ENCODE measurements around the gene ECHS1.

The ECHS1 gene

GRCh38 chr10:133353988-133354605, 19.1 kb downstream of the ECHS1 start (continued):
- TF ChIP-seq TSHZ1 (tag by site-specific recombination; IDR thresholded peaks at IDR 0.05; ENCODE audit: borderline replicate concordance) (no peak), ZNF350 (tag by site-specific recombination; IDR thresholded peaks at IDR 0.05) (no peak), OVOL3 (tag by site-specific recombination; IDR thresholded peaks at IDR 0.05) (no peak), ZNF785 (tag by site-specific recombination; IDR thresholded peaks at IDR 0.05) (no peak), ZBTB17 (tag by site-specific recombination; IDR thresholded peaks at IDR 0.05) (no peak), ZNF623 (tag by site-specific recombination; IDR thresholded peaks at IDR 0.05) (no peak)

- H3K27ac ChIP-seq (ENCODE audit: extremely low read depth, low read depth, low read length), result no peak overlapping the region
- TF ChIP-seq ZFP37 (tag by site-specific recombination; IDR thresholded peaks at IDR 0.05) (no peak), ZNF623 (tag by site-specific recombination; IDR thresholded peaks at IDR 0.05) (no peak), REPIN1 (tag by site-specific recombination; IDR thresholded peaks at IDR 0.05; ENCODE audit: low read depth) (no peak), ZNF639 (tag by site-specific recombination; IDR thresholded peaks at IDR 0.05) (no peak), ZNF302 (tag by site-specific recombination; IDR thresholded peaks at IDR 0.05; ENCODE audit: low read depth) (no peak), ZNF792 (tag by site-specific recombination; IDR thresholded peaks at IDR 0.05) (no peak), ZNF521 (tag by site-specific recombination; IDR thresholded peaks at IDR 0.05) (no peak), ZNF768 (tag by site-specific recombination; IDR thresholded peaks at IDR 0.05) (no peak), ZNF626 (tag by site-specific recombination; IDR thresholded peaks at IDR 0.05) (no peak), WT1 (tag by site-specific recombination; IDR thresholded peaks at IDR 0.05) (no peak), ZNF24 (tag by site-specific recombination; IDR thresholded peaks at IDR 0.05) (no peak), ZNF2 (tag by site-specific recombination; IDR thresholded peaks at IDR 0.05) (no peak), SP2 (tag by site-specific recombination; IDR thresholded peaks at IDR 0.05) (no peak), ZFHX2 (tag by site-specific recombination; conservative IDR thresholded peaks at IDR 0.05) (no peak)
- no peaks in the 10 kb centered on the region for H3K36me3 ChIP-seq (ENCODE audit: control insufficient read depth in 2 of 2, insufficient read depth in 1 of 2, low read length in 2 of 2)
- no peak overlapping the region for H3K4me3 ChIP-seq (ENCODE audit: low read depth, low read length)
- CTCF ChIA-PET, result interaction anchor here (1.6 kb wide), 1 partner anchor 24 kb away, joined by 10 read pairs; no protein-coding TSS in a partner anchor
- no peaks in the 10 kb centered on the region for H3K9me3 ChIP-seq (ENCODE audit: control insufficient read depth, insufficient read depth, low read depth, low read length)
- POLR2A ChIA-PET, result interaction anchor here (0.8 to 1.8 kb wide), 3 partner anchors 8 to 31 kb away, joined by 3 to 4 read pairs (median 3); no protein-coding TSS in a partner anchor
- H3K4me1 ChIP-seq (ENCODE audit: control insufficient read depth, insufficient read depth, low read length), result no peaks in the 10 kb centered on the region
Measured at GRCh38 chr10:133353202-133353959, 19.8 kb downstream of the ECHS1 start.
